GM20000 (cell line): ENCODE results near the gene STRN4.

ENCODE experiments used
- DNase-seq: peaks from one replicate; pipeline ENCODE4 v3.0.0; 2012; ENCODE audit warnings: low spot score
- TF ChIP-seq, protein P1 (sequence below): IDR thresholded peaks from 2 replicates; pipeline ENCODE4 v1.5.1; 2012; ENCODE audit warnings: mild to moderate bottlenecking, control low read depth; ENCODE audit errors: extremely low read depth, missing control alignments

Gene STRN4

DNA sequence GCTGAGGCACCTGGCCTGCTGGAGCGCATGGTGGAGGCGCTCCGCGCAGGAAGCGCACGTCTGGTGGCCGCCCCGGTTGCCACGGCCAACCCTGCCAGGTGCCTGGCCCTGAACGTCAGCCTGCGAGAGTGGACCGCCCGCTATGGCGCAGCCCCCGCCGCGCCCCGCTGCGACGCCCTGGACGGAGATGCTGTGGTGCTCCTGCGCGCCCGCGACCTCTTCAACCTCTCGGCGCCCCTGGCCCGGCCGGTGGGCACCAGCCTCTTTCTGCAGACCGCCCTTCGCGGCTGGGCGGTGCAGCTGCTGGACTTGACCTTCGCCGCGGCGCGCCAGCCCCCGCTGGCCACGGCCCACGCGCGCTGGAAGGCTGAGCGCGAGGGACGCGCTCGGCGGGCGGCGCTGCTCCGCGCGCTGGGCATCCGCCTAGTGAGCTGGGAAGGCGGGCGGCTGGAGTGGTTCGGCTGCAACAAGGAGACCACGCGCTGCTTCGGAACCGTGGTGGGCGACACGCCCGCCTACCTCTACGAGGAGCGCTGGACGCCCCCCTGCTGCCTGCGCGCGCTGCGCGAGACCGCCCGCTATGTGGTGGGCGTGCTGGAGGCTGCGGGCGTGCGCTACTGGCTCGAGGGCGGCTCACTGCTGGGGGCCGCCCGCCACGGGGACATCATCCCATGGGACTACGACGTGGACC is 9.7 kb upstream of the STRN4 start:
- DNase-seq = no peak
- TF ChIP-seq, protein P1, sequence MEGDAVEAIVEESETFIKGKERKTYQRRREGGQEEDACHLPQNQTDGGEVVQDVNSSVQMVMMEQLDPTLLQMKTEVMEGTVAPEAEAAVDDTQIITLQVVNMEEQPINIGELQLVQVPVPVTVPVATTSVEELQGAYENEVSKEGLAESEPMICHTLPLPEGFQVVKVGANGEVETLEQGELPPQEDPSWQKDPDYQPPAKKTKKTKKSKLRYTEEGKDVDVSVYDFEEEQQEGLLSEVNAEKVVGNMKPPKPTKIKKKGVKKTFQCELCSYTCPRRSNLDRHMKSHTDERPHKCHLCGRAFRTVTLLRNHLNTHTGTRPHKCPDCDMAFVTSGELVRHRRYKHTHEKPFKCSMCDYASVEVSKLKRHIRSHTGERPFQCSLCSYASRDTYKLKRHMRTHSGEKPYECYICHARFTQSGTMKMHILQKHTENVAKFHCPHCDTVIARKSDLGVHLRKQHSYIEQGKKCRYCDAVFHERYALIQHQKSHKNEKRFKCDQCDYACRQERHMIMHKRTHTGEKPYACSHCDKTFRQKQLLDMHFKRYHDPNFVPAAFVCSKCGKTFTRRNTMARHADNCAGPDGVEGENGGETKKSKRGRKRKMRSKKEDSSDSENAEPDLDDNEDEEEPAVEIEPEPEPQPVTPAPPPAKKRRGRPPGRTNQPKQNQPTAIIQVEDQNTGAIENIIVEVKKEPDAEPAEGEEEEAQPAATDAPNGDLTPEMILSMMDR = no peak

DNA sequence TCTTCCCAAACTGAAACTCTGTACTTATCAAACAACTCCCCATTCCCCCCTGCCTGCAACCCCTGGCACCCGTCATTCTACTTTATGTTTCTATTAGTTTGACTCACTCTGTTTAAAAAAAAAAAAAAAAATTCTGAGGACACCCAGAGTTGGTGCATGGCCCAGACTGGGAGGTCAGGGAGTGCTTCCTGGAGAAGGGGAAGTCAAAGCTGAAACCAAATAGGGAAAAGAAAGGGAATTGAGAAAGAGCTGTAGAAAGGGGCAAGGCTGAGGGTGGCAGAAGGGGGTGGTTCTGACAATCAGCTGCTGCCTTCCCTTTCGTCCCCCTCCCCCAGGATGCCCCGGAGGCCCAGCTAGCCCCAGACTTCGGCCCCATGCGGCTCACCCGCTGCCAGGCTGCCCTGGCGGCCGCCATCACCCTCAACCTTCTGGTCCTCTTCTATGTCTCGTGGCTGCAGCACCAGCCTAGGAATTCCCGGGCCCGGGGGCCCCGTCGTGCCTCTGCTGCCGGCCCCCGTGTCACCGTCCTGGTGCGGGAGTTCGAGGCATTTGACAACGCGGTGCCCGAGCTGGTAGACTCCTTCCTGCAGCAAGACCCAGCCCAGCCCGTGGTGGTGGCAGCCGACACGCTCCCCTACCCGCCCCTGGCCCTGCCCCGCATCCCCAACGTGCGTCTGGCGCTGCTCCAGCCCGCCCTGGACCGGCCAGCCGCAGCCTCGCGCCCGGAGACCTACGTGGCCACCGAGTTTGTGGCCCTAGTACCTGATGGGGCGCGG is 9.0 kb upstream of the STRN4 start:
- DNase-seq = no peak
- TF ChIP-seq, protein P1 = no peak

DNA sequence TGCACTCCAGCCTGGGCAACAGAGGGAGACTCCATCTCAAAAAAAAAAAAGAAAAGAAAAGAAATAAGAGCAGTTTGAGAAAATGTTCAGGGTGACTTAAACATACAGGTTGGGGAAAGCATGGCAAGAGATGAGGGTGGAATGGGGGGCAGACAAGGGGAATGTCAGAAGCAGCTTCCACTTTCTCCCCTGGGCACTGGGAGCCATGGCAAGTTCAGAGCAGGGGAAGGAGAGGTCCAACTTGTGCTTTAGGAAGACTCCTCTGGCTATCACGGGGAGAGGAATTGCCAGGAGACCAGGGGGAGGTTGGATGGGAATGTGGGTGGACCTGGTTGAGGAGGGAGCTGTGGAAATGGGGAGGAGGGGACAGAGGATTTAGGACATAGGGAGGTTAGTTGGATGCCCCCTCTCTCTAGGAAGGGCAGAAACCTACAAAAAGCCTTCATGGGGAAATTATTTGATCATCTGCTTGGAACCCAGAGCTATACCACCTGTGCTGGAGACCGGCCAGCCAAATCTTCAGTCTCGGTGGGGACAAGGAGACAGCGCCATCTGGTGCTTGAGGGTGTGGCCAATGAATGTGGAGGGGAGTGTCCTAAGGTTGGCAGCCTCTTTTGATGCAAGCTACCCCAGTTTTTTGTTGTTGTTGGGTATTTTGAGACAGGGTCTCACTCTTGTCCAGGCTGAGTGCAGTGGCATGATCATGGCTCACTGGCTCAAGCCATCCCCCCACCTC is 7.3 kb upstream of the STRN4 start:
- TF ChIP-seq, protein P1 = peak; percentile 68
- peak; percentile 84 for DNase-seq

DNA sequence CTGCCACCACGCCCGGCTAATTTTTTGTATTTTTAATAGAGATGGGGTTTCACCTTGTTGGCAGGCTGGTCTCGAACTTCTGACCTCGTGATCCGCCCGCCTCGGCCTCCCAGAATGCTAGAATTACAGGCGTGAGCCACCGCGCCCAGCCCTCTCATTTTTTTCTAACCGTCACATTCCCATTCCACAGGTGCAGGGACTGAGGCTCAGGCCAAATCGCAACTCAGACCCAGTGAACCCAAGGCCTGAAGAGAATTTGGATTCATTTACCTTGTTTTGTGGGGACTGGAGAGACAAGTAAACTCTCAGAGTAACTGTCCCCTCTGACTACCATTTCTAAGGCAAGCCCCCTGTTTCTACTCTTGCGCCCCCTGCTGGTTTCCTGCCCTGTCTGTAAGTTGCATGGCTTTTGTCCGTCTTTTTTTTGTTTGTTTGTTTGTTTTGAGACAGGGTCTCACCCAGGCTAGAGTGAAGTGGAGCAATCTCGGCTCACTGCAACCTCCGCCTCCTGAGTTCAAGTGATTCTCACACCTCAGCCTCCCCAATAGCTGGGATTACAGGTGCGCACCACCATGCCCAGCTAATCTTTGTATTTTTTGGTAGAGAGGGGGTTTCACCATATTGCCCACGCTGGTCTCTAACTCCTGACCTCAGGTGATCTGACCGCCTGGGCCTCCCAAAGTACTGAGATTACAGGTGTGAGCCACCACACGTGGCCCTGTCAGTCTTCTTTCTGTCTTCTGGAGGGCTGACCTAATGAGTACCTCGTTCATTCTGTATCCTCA is 2.3 kb upstream of the STRN4 start:
- TF ChIP-seq, protein P1 = peak; percentile 48
- DNase-seq = peak; percentile 77

DNA sequence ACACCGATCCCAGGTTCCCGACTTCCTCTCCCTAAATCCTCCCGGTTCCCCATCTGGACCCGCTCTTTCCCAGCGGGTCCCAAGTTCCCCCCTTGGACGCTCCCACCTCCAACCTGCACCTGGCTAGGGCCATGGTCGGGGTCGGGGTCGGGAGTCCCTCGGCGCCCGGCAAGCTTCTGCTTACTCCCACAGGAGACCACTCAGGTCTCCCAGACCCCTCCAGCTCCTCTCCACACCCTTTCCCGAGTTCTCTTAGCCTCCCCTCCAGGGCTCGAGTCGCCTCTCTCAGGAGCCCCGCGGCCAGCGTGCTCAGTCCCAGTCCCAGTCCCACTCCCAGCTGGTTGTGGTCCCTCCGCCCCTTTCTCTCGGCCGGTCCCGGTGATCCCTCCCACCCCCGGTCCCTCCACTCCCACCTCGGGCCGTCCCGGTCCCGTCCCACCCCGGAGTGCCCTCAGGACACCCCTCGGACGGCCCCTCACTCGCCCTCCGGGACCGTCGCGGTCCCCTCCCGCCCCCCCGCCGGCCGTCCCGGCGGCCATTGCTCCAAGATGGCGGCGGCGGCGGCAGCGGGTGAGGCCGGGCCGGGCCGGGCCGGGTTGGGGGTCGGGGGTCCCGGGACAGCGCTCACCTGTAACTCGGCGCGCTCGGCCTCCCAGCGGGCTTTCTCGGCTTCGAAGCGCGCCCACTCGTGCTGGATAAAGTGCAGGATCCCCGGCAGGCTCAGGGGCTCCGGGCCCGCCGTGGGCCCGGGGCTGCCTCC is 549 bp downstream of the STRN4 start, which contains the start of gene FKRP:
Gene FKRP (plus strand): TSS at position 537 of the 760 bp plus-strand sequence. CDS start 9,394 bp downstream, outside the sequence.
- peak; percentile 77 for DNase-seq
- TF ChIP-seq, protein P1 = no peak

DNA sequence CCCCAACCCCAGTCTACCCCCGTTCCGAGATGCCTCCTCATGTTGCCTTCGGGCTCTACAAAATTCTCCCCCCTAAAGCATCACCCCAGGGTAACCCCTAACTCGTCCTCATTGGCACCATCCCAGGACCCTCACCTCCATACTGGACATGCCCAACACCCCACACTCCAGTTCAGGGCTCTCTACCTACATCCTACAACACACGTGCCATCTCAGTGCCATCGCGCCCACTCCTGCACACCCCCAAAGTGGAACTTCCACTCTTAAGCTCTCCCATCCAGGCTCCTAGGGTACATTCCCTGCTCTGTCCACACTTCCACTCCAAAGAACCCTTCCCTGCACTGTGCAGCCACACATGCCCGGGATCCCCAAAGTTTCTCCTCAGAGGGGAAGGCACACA is 1.2 kb downstream of the STRN4 start:
- no peak for DNase-seq
- TF ChIP-seq, protein P1 = no peak
